ENCODE data around the gene COPZ1. TPM values are rescaled to one million over a fixed set of nuclear protein-coding genes. Genes with fewer than 3 reads are reported as not detected.

The COPZ1 gene
- total RNA-seq, 3 donors from 2014 or later (not counting 1 experiment from before 2014, with no cell fraction given) = 66.3 to 83.6 (median 79.7) TPM

DNA sequence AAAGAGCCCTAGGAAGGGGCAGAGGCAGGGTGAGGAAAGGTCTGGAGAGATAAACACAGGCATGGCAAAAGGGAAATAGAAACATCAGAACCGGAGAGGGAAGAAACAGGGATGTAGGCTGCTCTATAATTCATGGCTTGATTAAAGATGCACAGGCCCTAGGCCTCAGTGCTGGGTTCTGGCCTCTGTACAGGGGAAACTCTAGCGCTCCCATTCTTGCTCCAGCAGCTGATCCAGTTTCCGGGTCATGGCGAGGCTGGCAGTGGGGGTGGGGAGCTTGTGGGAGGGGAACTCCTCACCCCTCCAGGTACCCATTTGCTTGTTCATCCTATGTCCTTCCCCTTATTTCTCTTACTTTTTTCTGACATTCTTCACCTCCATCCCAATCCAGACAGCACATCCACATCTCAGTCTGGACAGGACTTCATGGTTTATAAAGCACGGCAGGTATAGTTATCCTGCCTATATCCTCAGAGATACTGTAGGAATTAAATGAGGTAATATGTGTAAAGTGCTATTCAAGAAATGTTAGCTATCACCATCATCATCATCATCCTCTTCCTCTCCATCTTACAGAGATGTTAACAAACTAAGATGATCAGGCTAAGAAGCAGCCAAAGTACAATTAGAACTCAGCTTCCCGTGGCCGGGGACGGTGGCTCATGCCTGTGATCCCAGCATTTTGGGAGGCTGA lies 47.3 kb downstream of the COPZ1 start:
- H3K4me1 Mint-ChIP-seq = peaks cover 14 to 20% of the 10 kb centered on the region in 2 donors
- intact Hi-C loops (cut with micrococcal nuclease) = no loop called here
- H3K9me3 Mint-ChIP-seq = no peaks in the 10 kb centered on the region
- Histone ChIP-seq H3K27me3 (ENCODE audit: control insufficient read depth, insufficient read depth, low read length) (no peaks in the 10 kb centered on the region), H3K4me3 (ENCODE audit: low read length) (no peak overlapping the region), H3K4me1 (ENCODE audit: control insufficient read depth, insufficient read depth, low read length) (peaks cover 17% of the 10 kb centered on the region), H3K27ac (ENCODE audit: low read length) (no peak overlapping the region), H3K9me3 (ENCODE audit: control insufficient read depth, insufficient read depth, low read length) (no peaks in the 10 kb centered on the region), H3K36me3 (ENCODE audit: control insufficient read depth, insufficient read depth, low read length) (no peaks in the 10 kb centered on the region)
- WGBS (ENCODE audit: insufficient coverage) = 75% methylated on average over 5 of the region's 8 CpGs
- ATAC-seq = no peak
- DNase-seq = no peak
- TF ChIP-seq, protein P1, sequence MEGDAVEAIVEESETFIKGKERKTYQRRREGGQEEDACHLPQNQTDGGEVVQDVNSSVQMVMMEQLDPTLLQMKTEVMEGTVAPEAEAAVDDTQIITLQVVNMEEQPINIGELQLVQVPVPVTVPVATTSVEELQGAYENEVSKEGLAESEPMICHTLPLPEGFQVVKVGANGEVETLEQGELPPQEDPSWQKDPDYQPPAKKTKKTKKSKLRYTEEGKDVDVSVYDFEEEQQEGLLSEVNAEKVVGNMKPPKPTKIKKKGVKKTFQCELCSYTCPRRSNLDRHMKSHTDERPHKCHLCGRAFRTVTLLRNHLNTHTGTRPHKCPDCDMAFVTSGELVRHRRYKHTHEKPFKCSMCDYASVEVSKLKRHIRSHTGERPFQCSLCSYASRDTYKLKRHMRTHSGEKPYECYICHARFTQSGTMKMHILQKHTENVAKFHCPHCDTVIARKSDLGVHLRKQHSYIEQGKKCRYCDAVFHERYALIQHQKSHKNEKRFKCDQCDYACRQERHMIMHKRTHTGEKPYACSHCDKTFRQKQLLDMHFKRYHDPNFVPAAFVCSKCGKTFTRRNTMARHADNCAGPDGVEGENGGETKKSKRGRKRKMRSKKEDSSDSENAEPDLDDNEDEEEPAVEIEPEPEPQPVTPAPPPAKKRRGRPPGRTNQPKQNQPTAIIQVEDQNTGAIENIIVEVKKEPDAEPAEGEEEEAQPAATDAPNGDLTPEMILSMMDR (IDR thresholded peaks at IDR 0.05) = no peak
- H3K4me3 Mint-ChIP-seq = peak overlapping the region; percentile 25
- H3K27ac Mint-ChIP-seq = peak overlapping the region in 1 of 2 donors; percentile 79
- no peaks in the 10 kb centered on the region for H3K27me3 Mint-ChIP-seq (ENCODE audit: low read depth in 2 of 2)
- H3K36me3 Mint-ChIP-seq = no peaks in the 10 kb centered on the region

DNA sequence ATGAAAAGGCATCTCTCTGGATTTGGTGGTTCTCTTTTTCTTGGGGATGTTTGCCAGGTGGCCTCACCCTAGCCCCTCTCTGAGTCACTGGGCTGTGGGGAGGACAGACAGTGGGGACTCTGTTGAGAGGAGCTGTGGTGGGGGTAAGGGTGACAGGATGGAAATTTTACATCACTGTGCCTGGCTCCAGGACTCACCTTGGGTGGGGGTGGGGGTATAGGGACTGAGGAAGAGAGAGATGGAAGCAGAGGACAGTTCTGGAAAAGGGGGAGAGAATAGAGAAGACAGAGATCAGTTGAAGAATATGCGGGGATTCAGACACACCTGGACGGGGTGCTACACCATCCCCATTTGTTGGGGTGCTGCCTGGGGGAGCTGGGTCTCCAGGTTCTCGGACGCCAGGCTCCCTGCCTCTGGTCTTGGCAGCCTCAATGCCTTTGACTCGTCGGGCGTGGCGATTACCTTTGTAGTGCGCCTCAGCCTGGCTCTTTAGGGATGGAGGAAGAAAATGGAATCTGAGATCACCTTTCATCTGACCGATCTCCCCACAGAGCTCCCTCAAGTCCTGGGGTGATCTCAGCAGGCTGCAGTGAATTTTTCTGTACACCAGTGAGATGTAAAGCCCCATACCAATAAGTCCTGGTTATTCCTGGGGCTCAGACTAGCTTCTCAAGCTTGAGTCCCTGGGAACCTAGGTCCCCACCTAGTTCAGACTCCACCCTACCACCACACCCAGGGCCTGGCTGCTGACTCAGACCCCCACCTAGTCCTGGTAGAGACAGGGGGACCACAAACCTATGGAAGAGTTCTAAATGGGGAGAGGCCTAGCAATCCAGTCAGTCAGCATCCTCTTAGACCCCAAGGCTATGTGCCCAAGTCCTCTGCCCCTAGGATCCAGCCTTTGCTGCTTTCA lies 49.0 kb downstream of the COPZ1 start:
- Histone ChIP-seq H3K27me3 (ENCODE audit: control insufficient read depth, insufficient read depth, low read length) (no peaks in the 10 kb centered on the region), H3K36me3 (ENCODE audit: control insufficient read depth, insufficient read depth, low read length) (no peaks in the 10 kb centered on the region), H3K4me1 (ENCODE audit: control insufficient read depth, insufficient read depth, low read length) (peaks cover 11% of the 10 kb centered on the region), H3K9me3 (ENCODE audit: control insufficient read depth, insufficient read depth, low read length) (no peaks in the 10 kb centered on the region), H3K4me3 (ENCODE audit: low read length) (no peak overlapping the region), H3K27ac (ENCODE audit: low read length) (no peak overlapping the region)
- no peaks in the 10 kb centered on the region for H3K27me3 Mint-ChIP-seq (ENCODE audit: low read depth in 2 of 2)
- ATAC-seq (no peak), DNase-seq (no peak)
- 95% methylated on average over 9 of the region's 10 CpGs for WGBS (ENCODE audit: insufficient coverage)
- intact Hi-C loops (cut with micrococcal nuclease) = no loop called here
- no peaks in the 10 kb centered on the region for H3K9me3 Mint-ChIP-seq
- peaks cover 5 to 10% of the 10 kb centered on the region in 2 donors for H3K4me1 Mint-ChIP-seq
- H3K4me3 Mint-ChIP-seq = no peak overlapping the region
- H3K36me3 Mint-ChIP-seq = no peaks in the 10 kb centered on the region
- H3K27ac Mint-ChIP-seq = no peak overlapping the region
- TF ChIP-seq, protein P1 (IDR thresholded peaks at IDR 0.05) = no peak

DNA sequence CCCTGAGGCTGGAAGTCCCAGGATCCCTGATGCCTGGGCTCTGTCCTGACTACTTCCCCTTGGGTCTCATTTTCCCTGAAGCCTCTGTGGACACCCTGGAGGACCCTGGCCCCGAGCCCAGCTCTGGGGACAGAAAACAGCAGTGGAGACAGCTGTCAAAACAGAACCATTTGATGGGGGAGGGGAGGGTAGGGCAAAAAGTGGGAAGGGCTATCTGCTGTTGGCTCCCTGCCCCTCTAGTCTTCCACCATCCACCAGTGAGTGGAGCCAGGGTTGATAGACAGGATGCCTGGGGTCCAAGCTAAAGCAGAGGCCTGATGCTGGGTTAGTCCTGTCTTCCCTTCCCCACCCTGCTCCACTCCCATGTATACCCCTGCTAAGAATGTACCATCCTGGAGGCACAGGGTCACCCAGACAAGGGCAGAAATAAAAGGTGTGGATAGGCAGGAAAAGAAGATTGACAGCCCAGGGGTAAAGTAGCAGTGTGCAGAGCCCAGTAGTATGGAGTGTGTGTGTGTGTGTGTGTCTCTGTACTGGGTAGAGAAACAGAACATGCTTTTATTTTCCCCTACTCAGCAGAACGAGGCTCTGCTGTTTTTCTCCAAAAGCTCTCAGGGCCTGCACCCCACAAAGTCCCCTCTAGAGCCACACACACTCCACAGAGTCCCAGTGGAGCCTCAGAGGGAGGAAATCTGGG lies 49.8 kb downstream of the COPZ1 start:
- Mint-ChIP-seq H3K4me3 (no peak overlapping the region), H3K27me3 (ENCODE audit: low read depth in 2 of 2) (no peaks in the 10 kb centered on the region), H3K27ac (no peak overlapping the region), H3K9me3 (no peaks in the 10 kb centered on the region), H3K4me1 (peaks cover 5 to 9% of the 10 kb centered on the region in 2 donors), H3K36me3 (no peaks in the 10 kb centered on the region)
- Histone ChIP-seq H3K27ac (ENCODE audit: low read length) (no peak overlapping the region), H3K4me3 (ENCODE audit: low read length) (no peak overlapping the region), H3K9me3 (ENCODE audit: control insufficient read depth, insufficient read depth, low read length) (no peaks in the 10 kb centered on the region), H3K27me3 (ENCODE audit: control insufficient read depth, insufficient read depth, low read length) (no peaks in the 10 kb centered on the region), H3K36me3 (ENCODE audit: control insufficient read depth, insufficient read depth, low read length) (no peaks in the 10 kb centered on the region), H3K4me1 (ENCODE audit: control insufficient read depth, insufficient read depth, low read length) (peaks cover 9% of the 10 kb centered on the region)
- TF ChIP-seq, protein P1 (IDR thresholded peaks at IDR 0.05) = no peak
- no peak for DNase-seq
- intact Hi-C loops (cut with micrococcal nuclease) = no loop called here
- no peak for ATAC-seq
- WGBS (ENCODE audit: insufficient coverage) = 81% methylated on average over 2 of the region's 2 CpGs
